ENCODE results near the gene PON2. TPM values are rescaled to one million over a fixed set of nuclear protein-coding genes. Genes with fewer than 3 reads are reported as not detected.

PON2 gene
- total RNA-seq, 2 experiments from 2014 or later = not detected

DNA sequence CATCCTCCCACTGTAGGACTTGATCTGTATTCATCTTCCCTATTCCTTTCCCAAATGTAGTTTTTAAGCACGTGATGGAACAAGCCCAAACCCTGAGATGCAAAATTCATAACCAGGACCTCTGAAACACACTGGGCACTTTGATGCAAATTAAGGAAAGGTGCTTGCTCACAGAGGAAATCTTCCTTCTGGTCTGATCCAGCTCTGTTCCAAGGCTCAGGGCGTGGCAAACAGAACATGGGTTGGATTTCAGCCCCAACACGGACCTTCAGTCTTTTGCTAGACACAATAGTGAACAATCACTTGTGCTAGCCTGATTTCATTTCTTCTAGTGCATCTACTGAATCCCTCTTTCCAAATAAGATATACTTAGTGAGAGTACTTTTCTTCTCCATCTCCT, 66.6 kb downstream of the PON2 start:
- no peaks in the 10 kb centered on the region for H3K9me2 ChIP-seq (ENCODE audit: insufficient read depth, low read length)
- no peaks in the 10 kb centered on the region for H3K36me3 ChIP-seq (ENCODE audit: insufficient read depth, low read length)
- H3K4me1 ChIP-seq (ENCODE audit: insufficient read depth, low read length, poor library complexity, severe bottlenecking) = no peaks in the 10 kb centered on the region
- no peak overlapping the region for H3K4me3 ChIP-seq (ENCODE audit: low read depth, low read length, poor library complexity, severe bottlenecking)
- no peak overlapping the region for H2AFZ ChIP-seq (ENCODE audit: low read length)
- no peaks in the 10 kb centered on the region for H3K9me3 ChIP-seq (ENCODE audit: low read length)
- H3K79me2 ChIP-seq (ENCODE audit: insufficient read depth, low read depth, low read length) = no peaks in the 10 kb centered on the region
- no peak overlapping the region for H3K27ac ChIP-seq (ENCODE audit: low read depth, low read length, poor library complexity, severe bottlenecking)
- DNase-seq (ENCODE audit: low spot score) = no peak
- CTCF ChIA-PET (ENCODE audit: unreplicated experiment) = interaction anchor here (0.8 kb wide), 1 partner anchor 108 kb away, joined by 3 read pairs; no protein-coding TSS in a partner anchor
- no peak for TF ChIP-seq EZH2phosphoT487 (IDR thresholded peaks at IDR 0.05; ENCODE audit: borderline replicate concordance, low read depth, low read length)
- TF ChIP-seq, protein P1, sequence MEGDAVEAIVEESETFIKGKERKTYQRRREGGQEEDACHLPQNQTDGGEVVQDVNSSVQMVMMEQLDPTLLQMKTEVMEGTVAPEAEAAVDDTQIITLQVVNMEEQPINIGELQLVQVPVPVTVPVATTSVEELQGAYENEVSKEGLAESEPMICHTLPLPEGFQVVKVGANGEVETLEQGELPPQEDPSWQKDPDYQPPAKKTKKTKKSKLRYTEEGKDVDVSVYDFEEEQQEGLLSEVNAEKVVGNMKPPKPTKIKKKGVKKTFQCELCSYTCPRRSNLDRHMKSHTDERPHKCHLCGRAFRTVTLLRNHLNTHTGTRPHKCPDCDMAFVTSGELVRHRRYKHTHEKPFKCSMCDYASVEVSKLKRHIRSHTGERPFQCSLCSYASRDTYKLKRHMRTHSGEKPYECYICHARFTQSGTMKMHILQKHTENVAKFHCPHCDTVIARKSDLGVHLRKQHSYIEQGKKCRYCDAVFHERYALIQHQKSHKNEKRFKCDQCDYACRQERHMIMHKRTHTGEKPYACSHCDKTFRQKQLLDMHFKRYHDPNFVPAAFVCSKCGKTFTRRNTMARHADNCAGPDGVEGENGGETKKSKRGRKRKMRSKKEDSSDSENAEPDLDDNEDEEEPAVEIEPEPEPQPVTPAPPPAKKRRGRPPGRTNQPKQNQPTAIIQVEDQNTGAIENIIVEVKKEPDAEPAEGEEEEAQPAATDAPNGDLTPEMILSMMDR (conservative IDR thresholded peaks at IDR 0.05; ENCODE audit: low read length) = no peak
- intact Hi-C loops (cut with micrococcal nuclease; ENCODE audit: unreplicated experiment) = no loop called here
- H3K4me2 ChIP-seq (ENCODE audit: low read length) = no peak overlapping the region
- no peaks in the 10 kb centered on the region for H4K20me1 ChIP-seq (ENCODE audit: insufficient read depth, low read length)
- BruUV-seq (replicated peaks) = no TSS peak
- POLR2A ChIA-PET = no interaction called here

GRCh38 chr7:95367606-95368005, 67.2 kb downstream of the PON2 start:
- Histone ChIP-seq H2AFZ (ENCODE audit: low read length) (no peak overlapping the region), H4K20me1 (ENCODE audit: insufficient read depth, low read length) (no peaks in the 10 kb centered on the region), H3K9me3 (ENCODE audit: low read length) (no peaks in the 10 kb centered on the region), H3K36me3 (ENCODE audit: insufficient read depth, low read length) (no peaks in the 10 kb centered on the region), H3K4me1 (ENCODE audit: insufficient read depth, low read length, poor library complexity, severe bottlenecking) (no peaks in the 10 kb centered on the region), H3K4me2 (ENCODE audit: low read length) (no peak overlapping the region), H3K9me2 (ENCODE audit: insufficient read depth, low read length) (no peaks in the 10 kb centered on the region), H3K27ac (ENCODE audit: low read depth, low read length, poor library complexity, severe bottlenecking) (no peak overlapping the region), H3K79me2 (ENCODE audit: insufficient read depth, low read depth, low read length) (no peaks in the 10 kb centered on the region), H3K4me3 (ENCODE audit: low read depth, low read length, poor library complexity, severe bottlenecking) (no peak overlapping the region)
- POLR2A ChIA-PET = no interaction called here
- intact Hi-C loops (cut with micrococcal nuclease; ENCODE audit: unreplicated experiment) = no loop called here
- CTCF ChIA-PET (ENCODE audit: unreplicated experiment) = interaction anchor here (0.8 kb wide), 1 partner anchor 109 kb away, joined by 3 read pairs; no protein-coding TSS in a partner anchor
- no peak for DNase-seq (ENCODE audit: low spot score)
- BruUV-seq (replicated peaks) = no TSS peak
- TF ChIP-seq, protein P1 (conservative IDR thresholded peaks at IDR 0.05; ENCODE audit: low read length) = no peak
- no peak for TF ChIP-seq EZH2phosphoT487 (IDR thresholded peaks at IDR 0.05; ENCODE audit: borderline replicate concordance, low read depth, low read length)

DNA sequence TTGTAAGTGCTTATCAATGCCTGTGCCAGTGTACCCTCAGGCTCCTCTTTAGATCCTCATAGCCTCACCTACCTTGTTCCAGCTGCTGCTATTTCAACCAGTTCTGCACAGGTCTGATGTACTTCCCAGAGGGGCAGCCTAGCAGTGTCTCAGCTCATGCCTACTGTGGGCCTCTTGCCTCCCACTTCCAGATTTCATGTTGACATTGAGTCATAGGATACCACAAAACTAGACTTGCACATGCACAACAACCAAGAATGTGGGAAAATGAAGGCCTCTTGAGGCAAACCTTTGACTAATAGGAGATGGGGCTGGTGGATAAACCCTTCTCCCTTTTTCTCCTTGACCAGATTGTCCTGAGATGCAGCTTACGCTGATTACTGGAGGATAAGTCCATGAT, 69.7 kb downstream of the PON2 start:
- DNase-seq (ENCODE audit: low spot score) = no peak
- Histone ChIP-seq H3K4me1 (ENCODE audit: insufficient read depth, low read length, poor library complexity, severe bottlenecking) (no peaks in the 10 kb centered on the region), H3K4me3 (ENCODE audit: low read depth, low read length, poor library complexity, severe bottlenecking) (no peak overlapping the region), H3K79me2 (ENCODE audit: insufficient read depth, low read depth, low read length) (no peaks in the 10 kb centered on the region), H3K4me2 (ENCODE audit: low read length) (no peak overlapping the region), H3K36me3 (ENCODE audit: insufficient read depth, low read length) (no peaks in the 10 kb centered on the region), H3K27ac (ENCODE audit: low read depth, low read length, poor library complexity, severe bottlenecking) (no peak overlapping the region), H2AFZ (ENCODE audit: low read length) (no peak overlapping the region), H3K9me2 (ENCODE audit: insufficient read depth, low read length) (no peaks in the 10 kb centered on the region), H4K20me1 (ENCODE audit: insufficient read depth, low read length) (no peaks in the 10 kb centered on the region), H3K9me3 (ENCODE audit: low read length) (no peaks in the 10 kb centered on the region)
- no peak for TF ChIP-seq EZH2phosphoT487 (IDR thresholded peaks at IDR 0.05; ENCODE audit: borderline replicate concordance, low read depth, low read length)
- TF ChIP-seq, protein P1 (conservative IDR thresholded peaks at IDR 0.05; ENCODE audit: low read length) = no peak
- ChIA-PET CTCF (ENCODE audit: unreplicated experiment) (interaction anchor here (0.7 kb wide), 1 partner anchor 8 kb away, joined by 3 read pairs; no protein-coding TSS in a partner anchor), POLR2A (no interaction called here)
- intact Hi-C loops (cut with micrococcal nuclease; ENCODE audit: unreplicated experiment) = no loop called here
- BruUV-seq (replicated peaks) = no TSS peak
